ENCODE results near the gene SPATA19. TPM values are rescaled to one million over a fixed set of nuclear protein-coding genes. Genes with fewer than 3 reads are reported as not detected.

SPATA19 gene
- total and polyA plus RNA-seq, 12 donors: 0.06 to 0.31 (median 0.30) TPM; not detected in 9

GRCh38 chr11:133886029-133886428, 40.7 kb upstream of the SPATA19 start:
- Histone ChIP-seq H3K4me1 (no peaks in the 10 kb centered on the region), H3K27me3 (peaks cover 0 to 4% (median 0%) of the 10 kb centered on the region in 7 donors), H3K9me3 (peaks cover 0 to 9% (median 0%) of the 10 kb centered on the region in 11 donors), H3K4me3 (no peak overlapping the region), H3K36me3 (no peaks in the 10 kb centered on the region), H3K27ac (no peak overlapping the region)
- TF ChIP-seq, protein P1, sequence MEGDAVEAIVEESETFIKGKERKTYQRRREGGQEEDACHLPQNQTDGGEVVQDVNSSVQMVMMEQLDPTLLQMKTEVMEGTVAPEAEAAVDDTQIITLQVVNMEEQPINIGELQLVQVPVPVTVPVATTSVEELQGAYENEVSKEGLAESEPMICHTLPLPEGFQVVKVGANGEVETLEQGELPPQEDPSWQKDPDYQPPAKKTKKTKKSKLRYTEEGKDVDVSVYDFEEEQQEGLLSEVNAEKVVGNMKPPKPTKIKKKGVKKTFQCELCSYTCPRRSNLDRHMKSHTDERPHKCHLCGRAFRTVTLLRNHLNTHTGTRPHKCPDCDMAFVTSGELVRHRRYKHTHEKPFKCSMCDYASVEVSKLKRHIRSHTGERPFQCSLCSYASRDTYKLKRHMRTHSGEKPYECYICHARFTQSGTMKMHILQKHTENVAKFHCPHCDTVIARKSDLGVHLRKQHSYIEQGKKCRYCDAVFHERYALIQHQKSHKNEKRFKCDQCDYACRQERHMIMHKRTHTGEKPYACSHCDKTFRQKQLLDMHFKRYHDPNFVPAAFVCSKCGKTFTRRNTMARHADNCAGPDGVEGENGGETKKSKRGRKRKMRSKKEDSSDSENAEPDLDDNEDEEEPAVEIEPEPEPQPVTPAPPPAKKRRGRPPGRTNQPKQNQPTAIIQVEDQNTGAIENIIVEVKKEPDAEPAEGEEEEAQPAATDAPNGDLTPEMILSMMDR (IDR thresholded peaks at IDR 0.05): no peak
- DNase-seq (no peak), ATAC-seq (no peak)
- WGBS, 2 donors: 90% methylated on average over 3 of the region's 3 CpGs
- intact Hi-C loops (cut with DNase I): no loop called here

DNA sequence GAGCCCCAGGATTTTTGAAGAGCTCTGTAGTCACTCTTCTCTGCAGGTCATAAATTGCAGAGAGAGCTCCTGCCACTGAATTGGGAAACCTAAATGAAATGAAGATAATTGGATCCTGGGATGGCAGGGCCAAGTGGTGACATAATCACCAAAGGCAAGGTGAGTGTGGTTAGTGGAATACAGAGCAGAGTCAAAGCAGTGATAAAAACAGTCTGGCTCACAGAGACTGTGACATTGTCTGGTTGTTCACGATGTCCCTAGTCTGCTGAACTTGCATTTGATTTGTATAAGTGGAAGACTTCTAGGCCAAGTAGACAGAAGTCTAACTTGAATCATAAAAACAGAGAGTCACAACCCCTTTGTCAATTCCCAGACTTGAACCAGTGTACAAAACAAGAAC, 26.8 kb upstream of the SPATA19 start:
- Histone ChIP-seq H3K36me3 (no peaks in the 10 kb centered on the region), H3K4me1 (no peaks in the 10 kb centered on the region), H3K27me3 (no peaks in the 10 kb centered on the region), H3K4me3 (no peak overlapping the region), H3K9me3 (peaks cover 0 to 11% (median 0%) of the 10 kb centered on the region in 11 donors), H3K27ac (no peak overlapping the region)
- ATAC-seq: peak in 2 of 8 donors; percentile 52 to 68
- 17 to 67% methylated on average over 1 of the region's 1 CpG for WGBS, 2 donors
- intact Hi-C loops (cut with DNase I): no loop called here
- no peak for DNase-seq
- TF ChIP-seq, protein P1 (IDR thresholded peaks at IDR 0.05): no peak

DNA sequence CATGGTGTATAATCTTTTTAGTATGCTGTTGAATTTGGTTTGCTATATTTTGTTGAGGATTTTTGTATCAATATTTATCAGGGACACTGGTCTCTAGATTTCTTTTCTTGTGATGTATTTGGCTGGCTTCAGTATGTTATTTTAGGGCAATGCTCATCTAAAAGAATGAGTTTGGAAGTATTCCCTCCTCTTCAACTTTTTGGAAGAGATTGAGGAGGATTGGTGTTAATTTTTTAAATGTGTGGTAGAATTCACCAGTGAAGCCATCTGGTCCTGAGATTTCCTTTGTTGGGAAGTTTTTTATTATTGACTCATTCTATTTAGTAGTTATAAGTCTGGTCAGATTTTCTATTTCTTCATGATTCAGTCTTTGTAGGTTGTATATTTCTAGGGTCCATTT, 22.1 kb upstream of the SPATA19 start:
- TF ChIP-seq, protein P1 (IDR thresholded peaks at IDR 0.05): no peak
- no peak for ATAC-seq
- intact Hi-C loops (cut with DNase I): no loop called here

GRCh38 chr11:133865466-133865865, 20.2 kb upstream of the SPATA19 start:
- Histone ChIP-seq H3K4me1 (no peaks in the 10 kb centered on the region), H3K27ac (no peak overlapping the region), H3K9me3 (no peaks in the 10 kb centered on the region), H3K27me3 (peaks cover 0 to 23% (median 5%) of the 10 kb centered on the region in 7 donors), H3K36me3 (no peaks in the 10 kb centered on the region), H3K4me3 (no peak overlapping the region)
- intact Hi-C loops (cut with DNase I): no loop called here
- ATAC-seq: no peak
- TF ChIP-seq, protein P1 (IDR thresholded peaks at IDR 0.05): no peak
- DNase-seq: no peak
- 91 to 95% methylated on average over 11 of the region's 11 CpGs for WGBS, 2 donors

More for the DNA sequence above, 22.1 kb upstream of the SPATA19 start:
- peaks cover 0 to 10% (median 0%) of the 10 kb centered on the region in 7 donors for H3K27me3 ChIP-seq
- no peaks in the 10 kb centered on the region for H3K9me3 ChIP-seq
- no peak overlapping the region for H3K4me3 ChIP-seq
- no peak for DNase-seq
- no peaks in the 10 kb centered on the region for H3K36me3 ChIP-seq
- no peaks in the 10 kb centered on the region for H3K4me1 ChIP-seq
- H3K27ac ChIP-seq: no peak overlapping the region
